HG03025 (cell line): ENCODE measurements around the gene KRT8.

Experiments
- ATAC-seq: cut with Tn5 transposase; IDR thresholded peaks from one replicate; pipeline ENCODE4 v1.9.1; 2021; ENCODE audit warnings: mild to moderate bottlenecking, moderate library complexity; ENCODE audit not compliant: unreplicated experiment, low FRiP score

The KRT8 gene

DNA sequence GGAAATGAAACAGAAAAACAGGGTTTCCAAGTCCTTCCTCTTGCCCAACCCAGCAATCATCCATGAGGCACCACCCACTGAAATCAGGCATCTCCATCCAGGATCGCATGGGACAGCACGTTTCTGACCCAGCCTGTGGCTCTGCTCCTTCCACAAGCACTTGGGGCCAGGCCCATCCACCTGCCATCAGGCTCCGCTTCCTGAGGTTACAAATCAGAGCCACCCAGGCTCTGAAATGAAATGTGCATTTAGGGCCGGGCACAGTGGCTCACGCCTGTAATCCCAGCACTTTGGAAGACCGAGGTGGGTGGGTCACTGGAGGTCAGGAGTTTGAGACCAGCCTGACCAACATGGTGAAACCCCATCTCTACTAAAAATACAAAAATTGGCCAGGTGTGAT is 55.4 kb downstream of the KRT8 start:
- no peak for ATAC-seq

DNA sequence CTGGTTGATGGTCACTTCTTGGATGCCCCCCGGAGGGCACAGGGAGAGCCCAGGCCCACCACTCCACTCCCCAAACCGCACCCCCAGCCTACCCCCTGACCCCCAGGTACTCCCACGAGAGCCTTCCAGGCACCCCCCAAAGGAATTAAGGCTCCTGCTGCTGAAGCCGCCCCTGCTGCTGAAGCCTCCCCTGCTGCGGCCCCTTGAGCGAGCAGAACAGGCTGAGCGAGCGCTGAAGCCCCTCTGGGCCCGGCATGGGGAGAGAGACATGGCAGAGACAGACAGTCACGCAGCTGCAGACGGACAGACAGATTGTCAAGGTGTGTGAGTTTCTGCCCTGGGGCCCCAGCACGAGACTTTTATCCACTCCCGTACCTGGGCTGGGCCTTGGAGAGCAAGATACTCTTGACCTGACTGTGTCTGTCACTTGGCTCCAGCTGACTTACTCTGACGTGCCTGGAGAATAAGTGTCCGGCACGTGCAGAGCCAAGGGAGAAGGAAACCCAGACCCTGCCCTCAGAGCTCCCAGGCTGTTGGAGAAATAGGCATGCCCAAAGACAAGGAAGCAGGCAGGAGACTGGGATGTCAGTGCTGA is 56.1 kb downstream of the KRT8 start, which contains the start of gene KRT78:
Gene KRT78 (minus strand): TSS at position 334 of the 595 bp plus-strand sequence. CDS start 64 bp downstream, at position 270.
- no peak for ATAC-seq

DNA sequence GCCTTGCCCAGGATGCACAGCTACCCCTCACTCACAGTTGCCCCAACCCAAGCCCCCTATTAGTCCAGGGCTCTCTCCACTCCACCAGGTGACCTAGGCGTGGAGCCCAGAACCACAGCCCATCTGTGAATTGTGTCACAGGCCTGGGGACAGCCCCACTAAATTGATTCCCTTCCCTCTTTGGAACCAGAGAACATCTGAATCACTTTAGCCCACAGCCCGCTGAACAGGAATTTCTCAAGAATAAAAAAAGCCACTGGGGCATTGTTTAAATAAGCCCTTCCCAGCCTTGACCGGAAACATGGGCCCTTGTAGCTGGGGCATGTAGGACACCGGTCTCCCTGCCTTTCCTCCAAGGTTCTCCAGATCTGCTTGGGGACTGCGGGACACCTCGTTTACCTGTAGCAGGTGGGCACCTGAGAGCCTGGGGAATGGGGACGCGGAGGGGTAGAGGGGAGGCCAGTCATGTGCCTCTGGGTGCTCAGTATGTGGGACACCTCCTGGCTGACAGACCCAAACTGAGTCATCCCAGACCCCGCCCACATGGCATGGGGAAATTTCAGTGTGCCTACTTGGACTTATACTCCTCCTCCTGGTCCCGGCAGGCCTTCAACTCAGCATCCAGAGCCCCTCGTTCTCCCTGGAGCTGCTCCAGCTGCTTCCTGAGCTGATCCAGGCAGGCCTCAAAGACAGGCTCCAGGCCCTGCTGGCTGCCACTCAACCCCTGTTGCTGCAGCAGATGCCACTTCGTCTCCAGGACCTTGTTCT is 57.4 kb downstream of the KRT8 start:
- ATAC-seq, result no peak
